Islet of Langerhans (tissue), 1 donor: Measurements from ENCODE around the gene DLEC1.
"Not testable (repeated sequence)": the region's sequence is repeated elsewhere in the genome, so short reads cannot be mapped to it uniquely, and the experiment has no call there.

ENCODE experiments used
- FAIRE-seq: peaks from one replicate; lab custom pipeline; 2011; peaks lifted over from hg19 to GRCh38; lab: Jason Lieb, UNC

The DLEC1 gene

GRCh38 chr3:38121451-38121831 is 82.4 kb downstream of the DLEC1 start:
- FAIRE-seq = no peak

DNA sequence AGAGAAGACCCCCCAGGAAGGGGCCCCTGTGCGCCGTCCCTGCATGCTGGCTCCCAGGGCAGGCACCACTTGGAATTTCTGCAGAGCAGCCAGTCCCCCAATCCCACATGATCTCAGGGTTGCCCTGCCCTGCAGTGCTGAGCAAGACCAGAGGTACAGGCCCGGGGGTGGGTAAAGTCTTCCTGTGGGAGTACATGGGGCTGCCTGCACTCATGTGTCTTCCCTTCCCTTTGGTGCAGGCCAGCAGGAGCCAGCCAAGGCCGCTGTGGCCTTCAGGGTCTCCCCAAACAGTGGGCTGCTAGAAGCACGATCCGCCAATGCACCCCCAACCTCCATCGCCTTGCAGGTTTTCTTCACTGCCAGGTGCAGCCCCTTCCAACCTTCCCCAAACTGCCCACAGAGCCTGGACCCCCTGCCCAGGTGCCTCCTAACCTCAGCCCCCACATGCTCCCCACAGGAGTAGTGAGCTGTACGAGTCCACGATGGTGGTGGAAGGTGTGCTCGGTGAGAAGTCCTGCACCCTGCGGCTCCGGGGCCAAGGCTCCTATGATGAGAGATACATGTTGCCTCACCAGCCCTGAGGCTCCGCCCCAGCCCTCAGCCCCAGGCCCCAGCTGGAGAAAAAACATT is 82.9 kb downstream of the DLEC1 start:
- no peak for FAIRE-seq

- FAIRE-seq = no peak
These were observed 83.8 kb downstream of the DLEC1 start for GRCh38 chr3:38122712-38123290.

DNA sequence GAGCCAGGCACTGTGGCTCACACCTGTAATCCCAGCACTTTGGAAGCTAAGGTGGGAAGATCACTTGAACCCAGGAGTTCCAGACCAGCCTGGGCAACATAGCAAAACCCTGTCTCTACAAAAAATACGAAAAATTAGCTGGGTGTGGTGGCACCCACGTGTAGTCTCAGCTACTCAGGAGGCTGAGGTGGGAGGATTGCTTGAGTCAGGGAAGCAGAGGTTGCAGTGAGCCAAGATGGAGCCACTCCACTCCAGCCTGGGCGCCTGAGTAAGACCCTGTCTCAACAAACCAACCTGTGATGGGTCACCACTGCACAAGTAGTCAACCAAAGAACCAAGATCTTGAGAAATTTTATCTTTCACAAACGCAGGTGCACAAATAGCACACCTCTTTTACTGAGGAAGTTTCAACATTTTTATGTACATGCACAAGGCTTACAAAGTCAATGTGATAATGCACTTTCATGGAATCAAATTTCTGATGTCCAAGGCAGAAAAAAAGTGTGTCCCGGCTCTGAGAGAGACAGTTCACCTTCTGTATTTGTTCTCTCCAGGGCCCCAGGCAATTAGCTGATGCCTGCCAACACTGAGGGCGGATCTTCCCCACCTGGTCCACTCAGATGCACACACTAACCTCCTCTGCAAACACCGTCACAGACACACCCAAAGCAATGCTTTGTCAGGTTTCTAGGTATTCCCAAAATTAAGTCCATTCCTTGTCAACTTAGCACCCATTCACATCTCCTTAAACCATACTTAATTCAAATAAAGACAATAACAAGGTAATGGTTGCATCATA is 85.5 kb downstream of the DLEC1 start:
- FAIRE-seq = no peak

GRCh38 chr3:38125305-38126120 is 86.5 kb downstream of the DLEC1 start:
- no peak for FAIRE-seq

DNA sequence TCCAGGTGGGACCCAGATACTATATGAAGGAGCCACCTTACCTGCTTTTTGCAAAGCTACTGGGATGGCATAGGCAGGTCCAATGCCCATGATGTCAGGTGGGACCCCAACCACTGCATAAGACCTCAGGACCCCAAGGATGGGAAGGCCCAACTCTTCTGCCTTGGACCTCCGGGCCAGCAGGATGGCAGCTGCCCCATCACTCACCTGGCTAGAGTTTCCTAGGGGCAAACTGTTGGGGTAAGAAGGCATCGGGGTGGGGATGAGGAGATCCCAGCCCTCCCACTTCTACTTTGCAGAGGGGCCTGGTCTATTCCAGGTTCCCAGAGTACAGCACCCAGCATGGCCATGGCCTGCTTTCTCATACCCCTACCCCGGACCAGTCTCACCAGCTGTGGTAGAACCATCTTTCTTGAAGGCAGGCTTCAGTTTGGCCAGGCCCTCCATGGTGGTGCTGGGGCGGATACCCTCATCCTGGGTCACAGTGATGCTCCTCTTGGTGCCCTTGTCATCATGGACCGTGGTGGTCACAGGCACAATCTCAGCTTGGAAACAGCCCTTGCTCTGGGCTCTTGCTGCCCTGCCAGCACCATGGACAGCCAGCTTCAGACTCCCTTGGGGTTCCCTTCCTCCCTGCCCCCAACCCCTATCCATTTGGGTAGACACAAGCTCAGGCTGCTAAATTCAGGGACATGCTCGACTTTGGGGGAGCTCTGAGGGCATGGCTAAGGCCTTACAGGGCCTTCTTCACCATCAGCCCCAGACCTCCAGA is 87.3 kb downstream of the DLEC1 start:
- FAIRE-seq = no peak

GRCh38 chr3:38127611-38128302 is 88.7 kb downstream of the DLEC1 start:
- FAIRE-seq = no peak

- FAIRE-seq = no peak
These were observed 89.3 kb downstream of the DLEC1 start for GRCh38 chr3:38128303-38128655.

DNA sequence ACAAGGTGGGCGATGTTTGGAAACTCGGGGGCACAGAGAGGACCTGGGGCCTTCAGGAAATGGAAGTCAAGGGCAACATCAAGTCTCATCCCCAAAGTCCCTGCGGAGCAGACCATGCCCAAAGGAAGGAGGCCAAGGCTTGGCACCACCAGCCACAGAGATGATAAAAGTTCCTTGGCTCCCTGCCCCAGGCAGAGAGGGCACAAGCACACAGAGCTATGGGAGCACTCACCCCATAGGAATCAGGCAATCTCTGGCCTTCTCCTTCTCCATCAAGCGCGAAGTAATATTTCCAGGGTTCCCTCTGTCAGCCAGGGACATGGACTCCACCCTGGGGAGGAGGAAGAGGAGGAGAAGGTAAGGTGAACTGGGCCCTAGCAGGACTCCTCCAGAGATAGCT is 90.0 kb downstream of the DLEC1 start:
- no peak for FAIRE-seq

DNA sequence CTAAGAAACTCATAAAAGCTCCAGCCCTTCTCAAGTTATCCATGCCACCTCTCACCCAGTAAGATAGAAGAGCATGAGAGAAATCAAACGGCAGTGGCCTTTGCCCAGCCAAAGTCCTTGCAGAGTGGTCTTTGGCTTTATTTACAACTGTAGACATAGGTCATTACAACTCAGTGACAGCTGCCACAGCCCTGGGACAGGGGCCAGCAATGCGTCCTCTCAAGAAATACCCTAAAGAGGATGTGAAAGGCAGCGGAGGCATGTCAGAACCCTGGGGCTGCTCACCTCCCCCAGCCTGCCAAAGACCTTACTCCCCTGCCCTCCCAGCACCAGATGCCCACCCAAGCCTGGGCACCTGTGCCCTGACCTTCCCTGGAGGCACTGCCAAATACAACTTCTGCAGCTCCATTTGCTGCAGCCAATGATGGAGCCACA is 91.6 kb downstream of the DLEC1 start:
- no peak for FAIRE-seq

GRCh38 chr3:38131621-38132369 is 92.8 kb downstream of the DLEC1 start:
- no peak for FAIRE-seq

GRCh38 chr3:38133209-38133556 is 94.2 kb downstream of the DLEC1 start:
- no peak for FAIRE-seq

GRCh38 chr3:38133557-38134405 is 94.8 kb downstream of the DLEC1 start:
- FAIRE-seq = no peak

- not testable (repeated sequence) for FAIRE-seq
These were observed 95.6 kb downstream of the DLEC1 start for GRCh38 chr3:38134517-38135143.

GRCh38 chr3:38135621-38136277 is 96.7 kb downstream of the DLEC1 start:
- FAIRE-seq = not testable (repeated sequence)

- no peak for FAIRE-seq
These were observed 97.4 kb downstream of the DLEC1 start for GRCh38 chr3:38136393-38136776.

GRCh38 chr3:38136777-38137614 is 98.0 kb downstream of the DLEC1 start, which contains the start of gene ACAA1:
Gene ACAA1 (minus strand): TSS chr3:38137127. CDS start chr3:38137035, 92 bp downstream.
- no peak for FAIRE-seq
